Ovary (tissue), 9 donors: ENCODE data around the gene CPPED1. TPM values are rescaled to one million over a fixed set of nuclear protein-coding genes. Genes with fewer than 3 reads are reported as not detected.

Experiments used
- DNase-seq, 5 donors: peaks; one replicate each; pipeline ENCODE4 v3.0.0-alpha.2; 2019 to 2020
- H3K27ac ChIP-seq, 2 donors: fragments of 200-600 bp; one replicate each; pipeline versions ENCODE4 v1.5.1 to v1.8.0; 2019 to 2022
- H3K27me3 ChIP-seq: fragments of 200-600 bp; one replicate; pipeline ENCODE4 v1.8.0; 2022
- H3K36me3 ChIP-seq: fragments of 200-600 bp; sonication (generic); one replicate; pipeline ENCODE4 v1.5.1; 2019
- H3K4me1 ChIP-seq: one replicate; pipeline ENCODE4 v1.8.1; 2013; ENCODE audit warnings: mild to moderate bottlenecking, moderate library complexity; ENCODE audit not compliant: insufficient read depth
- H3K4me3 ChIP-seq: fragments of 200-600 bp; sonication (generic); one replicate; pipeline ENCODE4 v1.5.1; 2017
- H3K9me3 ChIP-seq, 2 donors: fragments of 200-600 bp in 1 of 2; sonication (generic) in 1 of 2; one replicate each; pipeline versions ENCODE4 v1.5.1 to v1.8.1; 2013 to 2019; ENCODE audit warnings: mild to moderate bottlenecking in 1 of 2, moderate library complexity in 1 of 2
- CTCF ChIP-seq, 3 donors: fragments of 450-650 bp in 2 of 3; fragments of 200-600 bp in 1 of 3; IDR thresholded peaks; one replicate each; pipeline versions ENCODE4 v1.5.1 to v1.8.0; 2016 to 2022; ENCODE audit warnings: antibody characterized with exemption in 3 of 3, mild to moderate bottlenecking in 1 of 3
- EP300 ChIP-seq: sonication (generic); formaldehyde crosslinking; IDR thresholded peaks from one replicate; pipeline ENCODE4 v1.6.1; 2017; ENCODE audit warnings: antibody characterized with exemption
- POLR2A ChIP-seq: fragments of 450-650 bp; IDR thresholded peaks from one replicate; pipeline ENCODE4 v1.6.1; 2017; ENCODE audit warnings: antibody characterized with exemption, mild to moderate bottlenecking, moderate library complexity
- WGBS, 3 donors: extraction: QIAGEN DNeasy Blood & Tissue Kit in 1 of 3; methylation state at CpG; one replicate each; pipeline versions ENCODE4 v1.1.5 to v1.1.7; 2013 to 2017; 5-methylcytosine and 5-hydroxymethylcytosine counted together
- intact Hi-C, 4 donors: fragments of 100-400 bp; cut with DNase I; formaldehyde crosslinking; loops; one replicate each; pipeline versions ENCODE4 v1.11.0 to v1.15.1; 2022 to 2023
- polyA plus RNA-seq, 2 donors: library from polyadenylated mRNA; stranded (reverse); fragments of 200-250 nt in 1 of 2; fragments of 350-450 nt in 1 of 2; fragmentation: Illumina TruSeq in 1 of 2; extraction: RNeasy Lipid Tissue Mini Kit (QIAGEN cat#74804) in 1 of 2; gene quantifications; one replicate each; pipeline ENCODE4 v1.2.3, GENCODE V29; 2013 to 2014
- total RNA-seq, 7 donors: library from RNA; depleted of rRNA in 2 of 7; stranded (reverse); fragments of >200 nt in 2 of 7; fragmentation: NEBNext Ultra II Directional in 3 of 7; extraction: Animal tissue kit (Norgen Biotek cat#: 25700) in 3 of 7; gene quantifications; one replicate each; pipeline versions ENCODE4 v1.1.0 to v1.2.4, GENCODE V29; 2016 to 2023
- donor health status: DM: no; HTN: no; CAD: no; lungs with moderate emphysema.
- donor health status: DM: no; HTN: no; CAD: no.
- donor health status: Bipolar disorder and iron deficiency.
- donor health status: DM: yes; HTN: yes; CAD: no.
- donor health status: DM: no; HTN: no; CAD: no.
- donor health status: DM: yes; HTN: yes; CAD: no.

The CPPED1 gene
- total and polyA plus RNA-seq, 9 donors, result 6.0 to 23.3 (median 13.0) TPM

- Histone ChIP-seq H3K4me1 (no peaks in the 10 kb centered on the region), H3K4me3 (no peak overlapping the region), H3K27ac (no peak overlapping the region), H3K36me3 (no peaks in the 10 kb centered on the region), H3K9me3 (no peaks in the 10 kb centered on the region), H3K27me3 (no peaks in the 10 kb centered on the region)
- DNase-seq, result no peak
- WGBS, 3 donors, result 64 to 86% (median 84%) methylated on average over 4 of the region's 4 CpGs
- intact Hi-C loops, result no loop called here
- TF ChIP-seq POLR2A (no peak), EP300 (no peak), CTCF (IDR thresholded peaks at IDR 0.05) (no peak)
Observed at GRCh38 chr16:12742741-12743140, 60.9 kb downstream of the CPPED1 start.

DNA sequence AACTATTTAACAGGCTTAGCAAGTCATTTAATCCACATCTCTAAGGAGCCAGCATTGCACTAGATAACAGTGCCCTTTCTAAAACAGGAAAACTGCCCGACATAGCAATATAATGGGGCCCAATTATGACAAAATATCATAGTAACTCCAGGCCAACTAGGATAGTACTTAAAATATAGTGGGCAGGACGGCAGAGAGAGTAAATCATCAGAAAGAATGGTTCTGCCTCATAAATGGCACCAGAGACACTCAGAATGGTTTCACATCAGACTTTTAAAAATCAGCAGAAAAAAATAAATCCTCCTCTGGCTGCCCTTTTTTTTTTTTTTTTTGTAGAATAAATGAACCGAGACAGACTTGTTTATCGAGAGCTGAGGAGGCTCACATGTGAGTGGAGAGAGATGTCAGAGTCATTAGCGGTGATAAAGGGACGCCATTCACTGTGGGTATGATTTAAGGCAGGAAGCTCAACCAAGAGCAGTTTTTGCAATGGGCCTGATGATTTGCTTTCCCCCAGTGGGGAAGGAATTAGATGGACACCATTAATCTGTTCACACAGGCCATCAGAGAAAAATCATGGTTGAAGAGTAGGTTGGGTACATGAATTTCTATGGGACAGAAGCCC is 62.6 kb downstream of the CPPED1 start:
- no peaks in the 10 kb centered on the region for H3K4me1 ChIP-seq
- no peak overlapping the region for H3K27ac ChIP-seq
- H3K4me3 ChIP-seq, result no peak overlapping the region
- H3K27me3 ChIP-seq, result no peaks in the 10 kb centered on the region
- H3K9me3 ChIP-seq, result no peaks in the 10 kb centered on the region
- no peak for DNase-seq
- intact Hi-C loops, result no loop called here
- H3K36me3 ChIP-seq, result no peaks in the 10 kb centered on the region
- no peak for TF ChIP-seq CTCF (IDR thresholded peaks at IDR 0.05)
- TF ChIP-seq EP300, result no peak
- no peak for TF ChIP-seq POLR2A
- WGBS, 3 donors, result 68 to 78% (median 70%) methylated on average over 6 of the region's 6 CpGs

GRCh38 chr16:12739738-12740137 is 63.9 kb downstream of the CPPED1 start:
- intact Hi-C loops, result no loop called here
- Histone ChIP-seq H3K36me3 (no peaks in the 10 kb centered on the region), H3K4me3 (no peak overlapping the region), H3K27ac (no peak overlapping the region), H3K27me3 (no peaks in the 10 kb centered on the region), H3K4me1 (no peaks in the 10 kb centered on the region), H3K9me3 (no peaks in the 10 kb centered on the region)
- 95 to 98% (median 96%) methylated on average over 3 of the region's 3 CpGs for WGBS, 3 donors
- DNase-seq, result no peak
- TF ChIP-seq EP300, result no peak
- TF ChIP-seq CTCF (IDR thresholded peaks at IDR 0.05), result no peak
- no peak for TF ChIP-seq POLR2A

DNA sequence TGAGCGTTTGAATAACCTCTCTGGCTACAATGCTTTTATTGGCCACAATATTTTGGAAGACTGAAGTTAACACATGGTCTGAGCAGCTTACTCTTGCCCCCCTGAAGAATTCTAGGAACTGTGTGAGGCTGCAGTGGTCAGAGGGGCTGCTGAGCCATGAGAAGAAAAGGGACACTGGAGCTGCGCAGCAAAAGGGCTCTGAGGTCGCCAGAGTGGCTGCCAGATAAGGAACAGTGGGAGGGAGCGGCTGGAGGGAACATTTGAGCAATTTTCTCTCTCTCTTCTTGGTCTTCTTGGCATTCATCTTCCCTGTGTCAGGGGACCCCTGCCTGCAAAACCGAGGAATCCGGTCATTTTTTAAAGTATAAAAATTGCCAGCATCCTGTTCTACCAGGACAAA is 66.1 kb downstream of the CPPED1 start:
- Histone ChIP-seq H3K27ac (no peak overlapping the region), H3K36me3 (no peaks in the 10 kb centered on the region), H3K9me3 (no peaks in the 10 kb centered on the region), H3K4me3 (no peak overlapping the region), H3K4me1 (no peaks in the 10 kb centered on the region), H3K27me3 (no peaks in the 10 kb centered on the region)
- TF ChIP-seq POLR2A (no peak), EP300 (no peak), CTCF (IDR thresholded peaks at IDR 0.05) (no peak)
- DNase-seq, result no peak
- 76 to 89% (median 79%) methylated on average over 6 of the region's 6 CpGs for WGBS, 3 donors
- intact Hi-C loops, result no loop called here
